Rectal smooth muscle tissue (tissue), 1 donor: Measurements from ENCODE around the gene PPP1R8.
A peak's percentile ranks its signal among the peaks of the same experiment; 100 is the strongest.
"Not testable (repeated sequence)": the region's sequence is repeated elsewhere in the genome, so short reads cannot be mapped to it uniquely, and the experiment has no call there.

Source experiments
- H3K27ac ChIP-seq: one replicate; pipeline ENCODE4 v1.7.0; 2013; ENCODE audit warnings: low read depth, low read length, inconsistent platforms
- H3K27me3 ChIP-seq: one replicate; pipeline ENCODE4 v1.7.0; 2013; ENCODE audit warnings: low read length; ENCODE audit not compliant: control insufficient read depth, insufficient read depth
- H3K36me3 ChIP-seq: one replicate; pipeline ENCODE4 v1.7.0; 2013; ENCODE audit warnings: low read length; ENCODE audit not compliant: control insufficient read depth, insufficient read depth
- H3K4me1 ChIP-seq: one replicate; pipeline ENCODE4 v1.7.0; 2013; ENCODE audit warnings: low read length; ENCODE audit not compliant: control insufficient read depth, insufficient read depth
- H3K4me3 ChIP-seq: one replicate; pipeline ENCODE4 v1.7.0; 2013; ENCODE audit warnings: low read length
- H3K9ac ChIP-seq: one replicate; pipeline ENCODE4 v1.7.0; 2013; ENCODE audit warnings: low read length

PPP1R8 gene

GRCh38 chr1:27865821-27866220 is 35.2 kb downstream of the PPP1R8 start:
- Histone ChIP-seq H3K36me3 (no peaks in the 10 kb centered on the region), H3K27ac (no peak overlapping the region), H3K4me3 (no peak overlapping the region), H3K27me3 (no peaks in the 10 kb centered on the region), H3K9ac (no peak overlapping the region), H3K4me1 (no peaks in the 10 kb centered on the region)

- Histone ChIP-seq H3K9ac (no peak overlapping the region), H3K4me3 (no peak overlapping the region)
Measured at GRCh38 chr1:27868556-27868931, 38.0 kb downstream of the PPP1R8 start.

GRCh38 chr1:27868932-27869718 is 38.5 kb downstream of the PPP1R8 start:
- Histone ChIP-seq H3K9ac (no peak overlapping the region), H3K4me3 (no peak overlapping the region)

More at GRCh38 chr1:27868556-27868931, 38.0 kb downstream of the PPP1R8 start:
- no peaks in the 10 kb centered on the region for H3K36me3 ChIP-seq
- H3K27me3 ChIP-seq, result no peaks in the 10 kb centered on the region
- H3K4me1 ChIP-seq, result peaks cover 2% of the 10 kb centered on the region
- no peak overlapping the region for H3K27ac ChIP-seq

GRCh38 chr1:27869719-27870085 is 39.1 kb downstream of the PPP1R8 start:
- no peak overlapping the region for H3K4me3 ChIP-seq
- no peaks in the 10 kb centered on the region for H3K36me3 ChIP-seq
- H3K27ac ChIP-seq, result no peak overlapping the region
- H3K9ac ChIP-seq, result no peak overlapping the region
- peaks cover 2% of the 10 kb centered on the region for H3K4me1 ChIP-seq
- no peaks in the 10 kb centered on the region for H3K27me3 ChIP-seq

More at GRCh38 chr1:27868932-27869718, 38.5 kb downstream of the PPP1R8 start:
- Histone ChIP-seq H3K4me1 (peaks cover 2% of the 10 kb centered on the region), H3K36me3 (no peaks in the 10 kb centered on the region), H3K27me3 (no peaks in the 10 kb centered on the region), H3K27ac (no peak overlapping the region)

GRCh38 chr1:27871076-27871475 is 40.5 kb downstream of the PPP1R8 start:
- not testable (repeated sequence) for H3K27me3 ChIP-seq, H3K4me1 ChIP-seq, H3K36me3 ChIP-seq, H3K4me3 ChIP-seq, H3K27ac ChIP-seq, H3K9ac ChIP-seq

GRCh38 chr1:27872059-27872801 is 41.6 kb downstream of the PPP1R8 start, which contains the start of gene THEMIS2:
TSS of gene THEMIS2 (plus strand) at chr1:27872544. CDS start at chr1:27872572, 28 bp downstream.
- no peaks in the 10 kb centered on the region for H3K36me3 ChIP-seq
- H3K9ac ChIP-seq, result peak within 1 kb of the TSS; percentile 50
- H3K4me1 ChIP-seq, result peaks cover 2% of the 10 kb centered on the region
- peak within 1 kb of the TSS; percentile 79 for H3K4me3 ChIP-seq
- no peaks in the 10 kb centered on the region for H3K27me3 ChIP-seq
- H3K27ac ChIP-seq, result peak within 1 kb of the TSS; percentile 53

GRCh38 chr1:27872802-27873551 is 42.4 kb downstream of the PPP1R8 start:
- Histone ChIP-seq H3K4me1 (peaks cover 2% of the 10 kb centered on the region), H3K9ac (peak overlapping the region; percentile 50), H3K4me3 (peak overlapping the region; percentile 79), H3K27me3 (no peaks in the 10 kb centered on the region), H3K36me3 (no peaks in the 10 kb centered on the region), H3K27ac (peak overlapping the region; percentile 53)

- H3K4me3 ChIP-seq, result peak overlapping the region; percentile 79
- no peak overlapping the region for H3K27ac ChIP-seq
Measured at GRCh38 chr1:27873671-27874384, 43.2 kb downstream of the PPP1R8 start.

GRCh38 chr1:27876341-27877114 is 45.9 kb downstream of the PPP1R8 start:
- H3K36me3 ChIP-seq, result no peaks in the 10 kb centered on the region
- H3K9ac ChIP-seq, result no peak overlapping the region
- peaks cover 2% of the 10 kb centered on the region for H3K4me1 ChIP-seq
- no peak overlapping the region for H3K27ac ChIP-seq
- H3K4me3 ChIP-seq, result no peak overlapping the region
- no peaks in the 10 kb centered on the region for H3K27me3 ChIP-seq

More at GRCh38 chr1:27873671-27874384, 43.2 kb downstream of the PPP1R8 start:
- Histone ChIP-seq H3K27me3 (no peaks in the 10 kb centered on the region), H3K4me1 (peaks cover 2% of the 10 kb centered on the region), H3K36me3 (no peaks in the 10 kb centered on the region), H3K9ac (no peak overlapping the region)

- H3K9ac ChIP-seq, result no peak overlapping the region
- no peak overlapping the region for H3K4me3 ChIP-seq
- no peaks in the 10 kb centered on the region for H3K27me3 ChIP-seq
- H3K27ac ChIP-seq, result no peak overlapping the region
- no peaks in the 10 kb centered on the region for H3K36me3 ChIP-seq
- peaks cover 2% of the 10 kb centered on the region for H3K4me1 ChIP-seq
Measured at GRCh38 chr1:27877115-27877416, 46.5 kb downstream of the PPP1R8 start.

- Histone ChIP-seq H3K9ac (no peak overlapping the region), H3K4me3 (no peak overlapping the region), H3K4me1 (no peaks in the 10 kb centered on the region), H3K27me3 (no peaks in the 10 kb centered on the region), H3K36me3 (no peaks in the 10 kb centered on the region), H3K27ac (no peak overlapping the region)
Measured at GRCh38 chr1:27878039-27878438, 47.5 kb downstream of the PPP1R8 start.
